GM23338 (cell line): ENCODE data around the gene TMEM138. TPM values are rescaled to one million over a fixed set of nuclear protein-coding genes. Genes with fewer than 3 reads are reported as not detected.

Source experiments
- ATAC-seq: fragments of 200-7000 bp; cut with Tn5 transposase; 3 replicates; pipeline ENCODE4 v1.9.1; 2020
- DNase-seq: peaks from one replicate; pipeline ENCODE4 v3.0.0-alpha.2; 2015; ENCODE audit warnings: low spot score
- H2AFZ ChIP-seq: fragments of 200-600 bp; sonication (generic); 2 replicates; pipeline ENCODE4 v1.8.0; 2016; ENCODE audit warnings: antibody characterized with exemption, mild to moderate bottlenecking, moderate library complexity
- H3F3A ChIP-seq: fragments of 200-600 bp; sonication (generic); replicated peaks from 2 replicates; pipeline ENCODE4 v1.8.0; 2017; ENCODE audit warnings: antibody characterized with exemption, mixed run types, low read depth
- H3K27ac ChIP-seq: fragments of 200-600 bp; sonication (generic); 2 replicates; pipeline ENCODE4 v1.6.1; 2016; ENCODE audit warnings: low read depth
- H3K27me3 ChIP-seq: fragments of 200-600 bp; sonication (generic); 2 replicates; pipeline ENCODE4 v1.8.0; 2016; ENCODE audit warnings: mild to moderate bottlenecking, mixed run types, moderate library complexity; ENCODE audit not compliant: insufficient read depth
- H3K36me3 ChIP-seq: fragments of 200-600 bp; sonication (generic); 2 replicates; pipeline ENCODE4 v1.8.0; 2016; ENCODE audit warnings: mild to moderate bottlenecking; ENCODE audit not compliant: insufficient read depth
- H3K4me1 ChIP-seq: fragments of 200-600 bp; sonication (generic); 2 replicates; pipeline ENCODE4 v1.8.0; 2016; ENCODE audit warnings: mild to moderate bottlenecking, moderate library complexity; ENCODE audit not compliant: insufficient read depth
- H3K4me2 ChIP-seq: fragments of 200-600 bp; sonication (generic); 2 replicates; pipeline ENCODE4 v1.7.1; 2017; ENCODE audit warnings: mixed run types
- H3K4me3 ChIP-seq: fragments of 200-600 bp; sonication (generic); 2 replicates; pipeline ENCODE4 v1.6.1; 2016; ENCODE audit warnings: mixed run types
- H3K79me2 ChIP-seq: fragments of 200-600 bp; sonication (generic); replicated peaks from 2 replicates; pipeline ENCODE4 v1.8.0; 2017; ENCODE audit warnings: mild to moderate bottlenecking; ENCODE audit not compliant: insufficient read depth
- H3K9me2 ChIP-seq: fragments of 200-600 bp; sonication (generic); 2 replicates; pipeline ENCODE4 v1.8.0; 2017; ENCODE audit not compliant: insufficient read depth
- H4K20me1 ChIP-seq: fragments of 200-600 bp; sonication (generic); replicated peaks from 2 replicates; pipeline ENCODE4 v1.8.0; 2017; ENCODE audit warnings: mild to moderate bottlenecking; ENCODE audit not compliant: insufficient read depth
- H3K27ac Mint-ChIP-seq: 2 replicates; pipeline ENCODE4 v1.8.0; 2020; ENCODE audit warnings: inconsistent platforms, mild to moderate bottlenecking, moderate library complexity, mixed read lengths
- H3K27me3 Mint-ChIP-seq: 3 replicates; pipeline ENCODE4 v1.8.0; 2022; ENCODE audit warnings: low read depth, mild to moderate bottlenecking, moderate library complexity, mixed read lengths, inconsistent platforms; ENCODE audit not compliant: insufficient read depth, poor library complexity
- H3K36me3 Mint-ChIP-seq: 3 replicates; pipeline ENCODE4 v1.8.0; 2021; ENCODE audit warnings: low read depth, mild to moderate bottlenecking, inconsistent platforms, moderate library complexity, mixed read lengths
- H3K4me1 Mint-ChIP-seq: 3 replicates; pipeline ENCODE4 v1.8.0; 2020; ENCODE audit warnings: mild to moderate bottlenecking, inconsistent platforms, mixed read lengths
- H3K4me3 Mint-ChIP-seq: 3 replicates; pipeline ENCODE4 v1.8.0; 2021; ENCODE audit warnings: moderate library complexity, mild to moderate bottlenecking, inconsistent platforms, mixed read lengths
- H3K9me3 Mint-ChIP-seq: 3 replicates; pipeline ENCODE4 v1.8.0; 2020; ENCODE audit warnings: moderate library complexity, mild to moderate bottlenecking, inconsistent platforms, mixed read lengths
- CTCF ChIP-seq, 2 experiments: fragments of 200-600 bp in 1 of 2; sonication (generic) in 1 of 2; conservative IDR thresholded peaks; 2 replicates each; pipeline versions ENCODE4 v1.5.1 to v1.6.1; 2016 to 2017; ENCODE audit warnings: antibody characterized with exemption in 2 of 2, low read depth in 2 of 2, mild to moderate bottlenecking in 2 of 2, moderate library complexity in 1 of 2
- ETS1 ChIP-seq: IDR thresholded peaks from 2 replicates; pipeline ENCODE4 v1.6.1; 2016; ENCODE audit warnings: antibody characterized with exemption
- ZNF331 ChIP-seq: fragments of 250-450 bp; sonication (Bioruptor Pico); IDR thresholded peaks from 2 replicates; pipeline ENCODE4 v1.5.0; 2020; ENCODE audit warnings: low read depth, mild to moderate bottlenecking, moderate library complexity
- ZNF462 ChIP-seq: fragments of 250-450 bp; sonication (Bioruptor Pico); IDR thresholded peaks from 2 replicates; pipeline ENCODE4 v1.5.0; 2020; ENCODE audit warnings: mild to moderate bottlenecking, moderate library complexity
- polyA plus RNA-seq: library from polyadenylated mRNA; unstranded; fragments of >200 nt; fragmentation: Nextera tagmentation; extraction: Ambion mirVana; gene quantifications from 2 replicates; pipeline ENCODE4 v1.2.1, GENCODE V29; 2016
- total RNA-seq: library from RNA; depleted of rRNA; stranded (reverse); fragments of >200 nt; shearing (Covaris generic); gene quantifications from 2 replicates; pipeline ENCODE4 v1.2.3, GENCODE V29; 2014

Gene TMEM138
- total and polyA plus RNA-seq, 2 experiments from 2014 or later = 30.2 to 32.1 TPM

- Mint-ChIP-seq H3K9me3 (peaks cover 46% of the 10 kb centered on the region), H3K36me3 (peaks cover 96% of the 10 kb centered on the region), H3K4me1 (no peaks in the 10 kb centered on the region), H3K27ac (no peak overlapping the region), H3K4me3 (no peak overlapping the region), H3K27me3 (peaks cover 5% of the 10 kb centered on the region)
- Histone ChIP-seq H3K27ac (no peak overlapping the region), H3K79me2 (no peaks in the 10 kb centered on the region), H3K4me2 (no peak overlapping the region), H4K20me1 (peaks cover 5% of the 10 kb centered on the region), H3K4me3 (no peak overlapping the region), H2AFZ (no peak overlapping the region), H3K36me3 (peaks cover 58% of the 10 kb centered on the region), H3K27me3 (no peaks in the 10 kb centered on the region), H3K4me1 (no peaks in the 10 kb centered on the region), H3K9me2 (no peaks in the 10 kb centered on the region), H3F3A (peaks cover 3% of the 10 kb centered on the region; the same call in 1 of the 2 replicates)
- ATAC-seq (no peak), DNase-seq (no peak)
- TF ChIP-seq CTCF (conservative IDR thresholded peaks at IDR 0.05; ENCODE audit: low read depth in 2 of 2) (no peak), ZNF331 (CRISPR knock-in tag) (no peak), ETS1 (no peak), ZNF462 (CRISPR knock-in tag) (no peak)
Measured at GRCh38 chr11:61370349-61371005, 8.3 kb downstream of the TMEM138 start.
